ENCODE data around the gene IER3. TPM values are rescaled to one million over a fixed set of nuclear protein-coding genes. Genes with fewer than 3 reads are reported as not detected.

The IER3 gene
- total and polyA plus RNA-seq, 2 of the 13 experiments (the other 11 are each of a cell fraction or from before 2014, with no cell fraction given) = 51.1 to 131 TPM

- 0 out of 2 replicates have a peak, but pooled peaks have one; percentile 50 for TF ChIP-seq ZNF878 (CRISPR knock-in tag; IDR thresholded peaks at IDR 0.05)
- no peak for TF ChIP-seq THYN1 (CRISPR knock-in tag; IDR thresholded peaks at IDR 0.05; ENCODE audit: borderline replicate concordance, low read depth)
- no peak for TF ChIP-seq SNAPC5 (CRISPR knock-in tag; IDR thresholded peaks at IDR 0.05; ENCODE audit: borderline replicate concordance)
- TF ChIP-seq ATF2 (CRISPR knock-in tag; IDR thresholded peaks at IDR 0.05) = peak; percentile 59; the same call in 1 of the 2 replicates
Measured at GRCh38 chr6:30721198-30722024, 22.9 kb downstream of the IER3 start (continued).

- WGBS (ENCODE audit: low lambda C conversion rate) = under 1% methylated on average over 29 of the region's 29 CpGs
- H3K27ac ChIP-seq (ENCODE audit: extremely low read length, insufficient read depth, low read length) = peak overlapping the region; percentile 96
- ChIA-PET CTCF (ENCODE audit: low intra/inter-chr PET ratio, low total read pairs) (interaction anchor here (1.0 to 3.5 kb wide), 3 partner anchors 38 to 48 kb away, joined by 4 to 130 read pairs (median 4); partner anchors contain the start of gene DHX16), POLR2A (interaction anchor here (0.6 to 5.0 kb wide), 23 partner anchors 10 to 262 kb away, joined by 3 to 92 read pairs (median 9); partner anchors contain the start of genes DHX16, FLOT1, IER3 and MRPS18B)
- peaks cover 46% of the 10 kb centered on the region for H3K79me2 ChIP-seq (ENCODE audit: insufficient read depth, low read length)
- peak; percentile 57 for DNase-seq (ENCODE audit: low spot score)
- H3K4me3 ChIP-seq (replicated peaks in 1 of 3; ENCODE audit: insufficient read depth in 1 of 3, low read depth in 2 of 3, low read length in 3 of 3) = peak overlapping the region; percentile 89 to 94 (median 90)
- no peak for FAIRE-seq
- no peaks in the 10 kb centered on the region for H3K9me3 ChIP-seq (ENCODE audit: low read length)
- peak overlapping the region; percentile 96 for H3K9ac ChIP-seq (ENCODE audit: insufficient read depth, low read depth, low read length)
- no peak overlapping the region for H2AFZ ChIP-seq (ENCODE audit: low read length)
- in situ Hi-C loops (cut with HindIII; ENCODE audit: extremely low pct_ligation_motif_present, low pct_unique_long_range_greater_than_20kb) = loop anchor here (5.0 to 10.0 kb wide), 2 partner anchors 43 to 236 kb away; partner anchors contain the start of gene HLA-E
- H3K4me2 ChIP-seq (ENCODE audit: low read depth, low read length) = peak overlapping the region; percentile 66
- intact Hi-C loops (cut with micrococcal nuclease; ENCODE audit: unreplicated experiment) = loop anchor here (1.0 to 5.0 kb wide), 4 partner anchors 29 to 238 kb away; partner anchors contain the start of genes MRPS18B and PPP1R10
- peaks cover 43% of the 10 kb centered on the region for H4K20me1 ChIP-seq (ENCODE audit: insufficient read depth, low read length)
- peaks cover 63% of the 10 kb centered on the region for H3K4me1 ChIP-seq (ENCODE audit: insufficient read depth, low read length)
- no peaks in the 10 kb centered on the region; a peak in 1 of 5 replicates for H3K27me3 ChIP-seq (ENCODE audit: control insufficient read depth in 1 of 2, insufficient read depth in 2 of 2, low read length in 2 of 2)
- BruUV-seq (replicated peaks) = TSS peak; percentile 61
- no peak for ATAC-seq
- H3K36me3 ChIP-seq (replicated peaks in 1 of 2; ENCODE audit: control insufficient read depth in 1 of 2, insufficient read depth in 2 of 2, low read length in 2 of 2) = peaks cover 13 to 35% of the 10 kb centered on the region in 2 experiments
- TF ChIP-seq THRA (CRISPR knock-in tag; IDR thresholded peaks at IDR 0.05; ENCODE audit: borderline replicate concordance) = no peak; the same call in 1 of the 2 replicates
- TF ChIP-seq ZNF841 (CRISPR knock-in tag; IDR thresholded peaks at IDR 0.05; ENCODE audit: borderline replicate concordance) = peak; percentile 78; the same call in 1 of the 2 replicates
- peak; percentile 70 for TF ChIP-seq HNRNPH1 (optimal IDR thresholded peaks at IDR 0.05; ENCODE audit: low read depth, low read length)
- peak; percentile 25; the same call in 1 of the 2 replicates for TF ChIP-seq MYC (CRISPR knock-in tag; IDR thresholded peaks at IDR 0.05; ENCODE audit: borderline replicate concordance)
- TF ChIP-seq CAMTA2 (CRISPR knock-in tag; IDR thresholded peaks at IDR 0.05; ENCODE audit: borderline replicate concordance) = no peak
- TF ChIP-seq SIX4 (CRISPR knock-in tag; IDR thresholded peaks at IDR 0.05) = no peak
- TF ChIP-seq BRCA1 (CRISPR knock-in tag; IDR thresholded peaks at IDR 0.05) = no peak; the same call in 1 of the 2 replicates
- TF ChIP-seq ZNF143 (CRISPR knock-in tag; IDR thresholded peaks at IDR 0.05) = no peak
- no peak for TF ChIP-seq ZNF460 (CRISPR knock-in tag; IDR thresholded peaks at IDR 0.05; ENCODE audit: borderline replicate concordance)
- TF ChIP-seq KLF15 (CRISPR knock-in tag; IDR thresholded peaks at IDR 0.05; ENCODE audit: borderline replicate concordance) = 0 out of 2 replicates have a peak, but pooled peaks have one; percentile 33
- no peak for TF ChIP-seq HNRNPK (IDR thresholded peaks at IDR 0.05; ENCODE audit: low read depth, low read length, poor library complexity, severe bottlenecking)
- no peak for TF ChIP-seq TCF7 (IDR thresholded peaks at IDR 0.05; ENCODE audit: low read depth)
Measured at GRCh38 chr6:30720738-30721197, 23.6 kb downstream of the IER3 start.
